ENCODE data around the gene GALNT6.

Gene GALNT6

GRCh38 chr12:51333536-51333935 lies 57.7 kb downstream of the GALNT6 start:
- no peak for TF ChIP-seq EZH2 (IDR thresholded peaks at IDR 0.05; ENCODE audit: borderline replicate concordance, low read length)
- TF ChIP-seq CTCF (IDR thresholded peaks at IDR 0.05; ENCODE audit: low read length): no peak
- no peaks in the 10 kb centered on the region for H3K9me2 ChIP-seq (ENCODE audit: low read depth, low read length)

GRCh38 chr12:51330186-51330585 lies 61.0 kb downstream of the GALNT6 start:
- Histone ChIP-seq H3K36me3 (ENCODE audit: insufficient read depth, low read length) (no peaks in the 10 kb centered on the region), H4K20me1 (ENCODE audit: insufficient read depth, low read length) (no peaks in the 10 kb centered on the region), H3K9me3 (ENCODE audit: low read length) (no peaks in the 10 kb centered on the region), H3F3A (ENCODE audit: insufficient read depth, low read length) (no peaks in the 10 kb centered on the region), H2AFZ (ENCODE audit: low read length) (no peak overlapping the region), H3K9me2 (ENCODE audit: low read depth, low read length) (no peaks in the 10 kb centered on the region), H3K9ac (ENCODE audit: low read length) (no peak overlapping the region), H3K4me2 (ENCODE audit: low read length) (no peak overlapping the region), H3K27me3 (ENCODE audit: insufficient read depth, low read length) (0 out of 2 replicates have a peak, but pooled peaks cover 3% of the 10 kb centered on the region), H3K4me1 (ENCODE audit: insufficient read depth, low read length, severe bottlenecking) (peaks cover 6% of the 10 kb centered on the region), H3K27ac (ENCODE audit: low read depth, low read length, poor library complexity, severe bottlenecking) (no peak overlapping the region), H3K79me2 (ENCODE audit: insufficient read depth, low read length) (no peaks in the 10 kb centered on the region), H3K4me3 (ENCODE audit: low read depth, low read length, poor library complexity, severe bottlenecking) (no peak overlapping the region)
- TF ChIP-seq CTCF (IDR thresholded peaks at IDR 0.05; ENCODE audit: low read length) (no peak), EZH2 (IDR thresholded peaks at IDR 0.05; ENCODE audit: borderline replicate concordance, low read length) (no peak)

More at GRCh38 chr12:51333536-51333935, 57.7 kb downstream of the GALNT6 start:
- Histone ChIP-seq H3K79me2 (ENCODE audit: insufficient read depth, low read length) (no peaks in the 10 kb centered on the region), H4K20me1 (ENCODE audit: insufficient read depth, low read length) (no peaks in the 10 kb centered on the region), H3K27me3 (ENCODE audit: insufficient read depth, low read length) (0 out of 2 replicates have a peak, but pooled peaks cover 3% of the 10 kb centered on the region), H3K4me3 (ENCODE audit: low read depth, low read length, poor library complexity, severe bottlenecking) (no peak overlapping the region), H3K4me1 (ENCODE audit: insufficient read depth, low read length, severe bottlenecking) (no peaks in the 10 kb centered on the region), H3K36me3 (ENCODE audit: insufficient read depth, low read length) (no peaks in the 10 kb centered on the region), H3K4me2 (ENCODE audit: low read length) (no peak overlapping the region), H3K27ac (ENCODE audit: low read depth, low read length, poor library complexity, severe bottlenecking) (no peak overlapping the region), H3K9me3 (ENCODE audit: low read length) (no peaks in the 10 kb centered on the region), H3K9ac (ENCODE audit: low read length) (no peak overlapping the region), H2AFZ (ENCODE audit: low read length) (no peak overlapping the region), H3F3A (ENCODE audit: insufficient read depth, low read length) (no peaks in the 10 kb centered on the region)

- H3K27me3 ChIP-seq (ENCODE audit: insufficient read depth, low read length): 0 out of 2 replicates have a peak, but pooled peaks cover 3% of the 10 kb centered on the region
- H3K9me2 ChIP-seq (ENCODE audit: low read depth, low read length): no peaks in the 10 kb centered on the region
- no peaks in the 10 kb centered on the region for H3K9me3 ChIP-seq (ENCODE audit: low read length)
- no peak overlapping the region for H2AFZ ChIP-seq (ENCODE audit: low read length)
- no peak overlapping the region for H3K4me3 ChIP-seq (ENCODE audit: low read depth, low read length, poor library complexity, severe bottlenecking)
- no peaks in the 10 kb centered on the region for H3K79me2 ChIP-seq (ENCODE audit: insufficient read depth, low read length)
- no peaks in the 10 kb centered on the region for H3K36me3 ChIP-seq (ENCODE audit: insufficient read depth, low read length)
- H4K20me1 ChIP-seq (ENCODE audit: insufficient read depth, low read length): no peaks in the 10 kb centered on the region
- peaks cover 6% of the 10 kb centered on the region for H3K4me1 ChIP-seq (ENCODE audit: insufficient read depth, low read length, severe bottlenecking)
- H3K27ac ChIP-seq (ENCODE audit: low read depth, low read length, poor library complexity, severe bottlenecking): no peak overlapping the region
- H3K4me2 ChIP-seq (ENCODE audit: low read length): no peak overlapping the region
- no peak overlapping the region for H3K9ac ChIP-seq (ENCODE audit: low read length)
- no peaks in the 10 kb centered on the region for H3F3A ChIP-seq (ENCODE audit: insufficient read depth, low read length)
- TF ChIP-seq CTCF (IDR thresholded peaks at IDR 0.05; ENCODE audit: low read length) (no peak), EZH2 (IDR thresholded peaks at IDR 0.05; ENCODE audit: borderline replicate concordance, low read length) (no peak)
Measured at GRCh38 chr12:51329742-51330141, 61.5 kb downstream of the GALNT6 start.

All from OCI-LY1 (cell line).